Esophagus muscularis mucosa (tissue), 4 donors: ENCODE results near the gene GGA2. TPM values are rescaled to one million over a fixed set of nuclear protein-coding genes. Genes with fewer than 3 reads are reported as not detected.
"Not testable (repeated sequence)": the region's sequence is repeated elsewhere in the genome, so short reads cannot be mapped to it uniquely, and the experiment has no call there.

Experiments used
- DNase-seq: peaks from one replicate; pipeline ENCODE4 v3.0.0-alpha.2; 2017; ENCODE audit errors: extremely low spot score
- H3K27ac ChIP-seq, 4 donors: fragments of 200-600 bp; sonication (generic); replicated peaks in 1 of 4; 1 replicate in 3 of 4; 2 replicates in 1 of 4; pipeline ENCODE4 v1.5.1; 2016 to 2019; ENCODE audit warnings: mild to moderate bottlenecking in 1 of 4
- H3K27me3 ChIP-seq, 4 donors: fragments of 200-600 bp; sonication (generic); one replicate each; pipeline versions ENCODE4 v1.5.1 to v1.6.0; 2016 to 2019
- H3K36me3 ChIP-seq, 4 donors: fragments of 200-600 bp; sonication (generic); one replicate each; pipeline ENCODE4 v1.5.1; 2016 to 2019
- H3K4me1 ChIP-seq, 4 donors: fragments of 200-600 bp; sonication (generic); one replicate each; pipeline ENCODE4 v1.5.1; 2016 to 2019
- H3K4me3 ChIP-seq, 4 donors: fragments of 200-600 bp; sonication (generic); 1 replicate in 2 of 4; 2 replicates in 2 of 4; pipeline ENCODE4 v1.5.1; 2016 to 2019; ENCODE audit warnings: mild to moderate bottlenecking in 4 of 4, moderate library complexity in 1 of 4
- H3K9me3 ChIP-seq, 4 donors: fragments of 200-600 bp; sonication (generic); 1 replicate in 3 of 4; 2 replicates in 1 of 4; pipeline ENCODE4 v1.5.1; 2016 to 2019
- EP300 ChIP-seq: sonication (generic); formaldehyde crosslinking; IDR thresholded peaks from one replicate; pipeline ENCODE4 v1.6.1; 2017; ENCODE audit warnings: antibody characterized with exemption
- POLR2A ChIP-seq: fragments of 450-650 bp; IDR thresholded peaks from one replicate; pipeline ENCODE4 v1.6.1; 2017; ENCODE audit warnings: antibody characterized with exemption, moderate library complexity, mild to moderate bottlenecking, low read depth
- POLR2AphosphoS5 ChIP-seq, 2 donors: sonication (generic); formaldehyde crosslinking; IDR thresholded peaks; one replicate each; pipeline ENCODE4 v1.6.1; 2017; ENCODE audit warnings: antibody characterized with exemption in 2 of 2
- WGBS: methylation state at CpG from one replicate; pipeline ENCODE4 v1.1.5; 2018; 5-methylcytosine and 5-hydroxymethylcytosine counted together
- intact Hi-C: fragments of 100-400 bp; cut with DNase I; formaldehyde crosslinking; loops from one replicate; pipeline ENCODE4 v1.15.1; 2023
- total RNA-seq, 4 donors: library from RNA; depleted of rRNA; stranded (reverse); fragments of >200 nt; gene quantifications; one replicate each; pipeline versions ENCODE4 v1.1.0 to v1.2.1, GENCODE V29; 2016
- TF ChIP-seq, protein P1 (sequence below), 3 experiments: fragments of 200-600 bp in 2 of 3; fragments of 450-650 bp in 1 of 3; sonication (generic) in 2 of 3; IDR thresholded peaks; one replicate each; pipeline ENCODE4 v1.5.1; 2017 to 2019; ENCODE audit warnings: antibody characterized with exemption in 3 of 3, mild to moderate bottlenecking in 2 of 3, moderate library complexity in 1 of 3

GGA2 gene
- total RNA-seq, 4 donors from 2014 or later: 20.3 to 37.3 (median 23.0) TPM

DNA sequence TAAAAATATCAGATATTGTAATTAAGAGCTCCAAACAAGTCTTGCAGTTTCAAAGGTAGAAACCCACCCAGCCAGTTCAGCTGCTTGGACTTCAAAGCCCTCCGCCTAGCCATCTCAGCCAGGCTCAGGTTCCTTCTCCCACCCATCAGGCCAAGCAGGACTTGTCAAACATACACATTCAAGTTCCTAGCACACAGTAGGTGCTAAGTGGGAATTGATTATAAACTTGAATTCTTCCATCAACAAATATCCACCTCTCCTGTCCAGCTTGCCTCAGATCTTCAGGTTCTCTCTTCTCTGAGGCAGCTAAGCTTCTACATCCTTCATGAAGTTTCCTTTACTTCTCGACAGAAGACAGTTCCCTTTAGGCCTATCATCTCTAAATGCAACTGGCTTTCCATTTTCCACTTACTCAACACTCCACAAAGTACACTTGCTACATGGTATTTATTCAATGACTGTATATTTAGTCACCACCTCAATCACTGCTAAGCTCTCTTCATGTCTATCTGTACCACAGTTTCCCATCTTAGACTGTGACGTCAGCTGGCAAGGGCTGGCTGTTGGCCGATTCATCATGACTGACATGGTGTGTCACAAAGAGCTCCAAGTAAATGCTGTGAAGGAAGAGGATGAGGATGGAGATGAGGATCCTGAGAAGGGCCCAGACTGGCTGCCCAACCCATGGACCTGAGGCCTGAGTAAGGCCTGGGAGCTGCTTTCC is 44.0 kb downstream of the GGA2 start:
- Histone ChIP-seq H3K9me3 (no peaks in the 10 kb centered on the region), H3K27ac (no peak overlapping the region), H3K27me3 (no peaks in the 10 kb centered on the region), H3K4me1 (peaks cover 10 to 18% (median 15%) of the 10 kb centered on the region in 4 donors), H3K4me3 (no peak overlapping the region), H3K36me3 (peaks cover 27 to 69% (median 60%) of the 10 kb centered on the region in 4 donors)
- intact Hi-C loops: no loop called here
- no peak for TF ChIP-seq POLR2A
- no peak for TF ChIP-seq POLR2AphosphoS5 (IDR thresholded peaks at IDR 0.05)
- no peak for TF ChIP-seq EP300
- TF ChIP-seq, protein P1, sequence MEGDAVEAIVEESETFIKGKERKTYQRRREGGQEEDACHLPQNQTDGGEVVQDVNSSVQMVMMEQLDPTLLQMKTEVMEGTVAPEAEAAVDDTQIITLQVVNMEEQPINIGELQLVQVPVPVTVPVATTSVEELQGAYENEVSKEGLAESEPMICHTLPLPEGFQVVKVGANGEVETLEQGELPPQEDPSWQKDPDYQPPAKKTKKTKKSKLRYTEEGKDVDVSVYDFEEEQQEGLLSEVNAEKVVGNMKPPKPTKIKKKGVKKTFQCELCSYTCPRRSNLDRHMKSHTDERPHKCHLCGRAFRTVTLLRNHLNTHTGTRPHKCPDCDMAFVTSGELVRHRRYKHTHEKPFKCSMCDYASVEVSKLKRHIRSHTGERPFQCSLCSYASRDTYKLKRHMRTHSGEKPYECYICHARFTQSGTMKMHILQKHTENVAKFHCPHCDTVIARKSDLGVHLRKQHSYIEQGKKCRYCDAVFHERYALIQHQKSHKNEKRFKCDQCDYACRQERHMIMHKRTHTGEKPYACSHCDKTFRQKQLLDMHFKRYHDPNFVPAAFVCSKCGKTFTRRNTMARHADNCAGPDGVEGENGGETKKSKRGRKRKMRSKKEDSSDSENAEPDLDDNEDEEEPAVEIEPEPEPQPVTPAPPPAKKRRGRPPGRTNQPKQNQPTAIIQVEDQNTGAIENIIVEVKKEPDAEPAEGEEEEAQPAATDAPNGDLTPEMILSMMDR (IDR thresholded peaks at IDR 0.05): no peak
- no peak for DNase-seq
- WGBS: 77% methylated on average over 4 of the region's 4 CpGs

DNA sequence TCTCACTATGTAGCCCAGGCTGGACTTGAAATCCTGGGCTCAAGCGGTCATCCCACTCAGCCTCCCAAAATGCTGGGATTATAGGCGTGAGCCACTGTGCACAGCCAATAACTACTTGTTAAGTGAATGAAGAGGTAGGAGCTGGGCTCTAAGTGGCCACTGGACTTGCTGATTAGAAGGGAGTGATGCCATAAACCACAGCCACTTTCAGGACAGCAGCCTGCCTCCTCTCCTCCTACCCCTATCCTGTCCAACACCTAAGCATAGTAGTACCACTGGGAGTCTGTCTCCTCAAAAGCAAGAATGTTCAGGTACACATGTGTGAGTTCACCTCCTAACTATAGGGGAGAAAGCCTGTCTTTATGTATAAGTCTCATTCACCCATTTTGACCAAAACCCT is 45.1 kb downstream of the GGA2 start:
- peaks cover 24 to 59% (median 51%) of the 10 kb centered on the region in 4 donors for H3K36me3 ChIP-seq
- H3K4me1 ChIP-seq: peaks cover 10 to 18% (median 15%) of the 10 kb centered on the region in 4 donors
- intact Hi-C loops: no loop called here
- DNase-seq: no peak
- peak overlapping the region in 1 of 4 donors; percentile 22 for H3K27ac ChIP-seq
- TF ChIP-seq EP300 (no peak), POLR2A (no peak), POLR2AphosphoS5 (IDR thresholded peaks at IDR 0.05) (no peak)
- TF ChIP-seq, protein P1 (IDR thresholded peaks at IDR 0.05): no peak
- H3K27me3 ChIP-seq: no peaks in the 10 kb centered on the region
- no peak overlapping the region for H3K4me3 ChIP-seq
- H3K9me3 ChIP-seq: no peaks in the 10 kb centered on the region
- 100% methylated on average over 2 of the region's 2 CpGs for WGBS

DNA sequence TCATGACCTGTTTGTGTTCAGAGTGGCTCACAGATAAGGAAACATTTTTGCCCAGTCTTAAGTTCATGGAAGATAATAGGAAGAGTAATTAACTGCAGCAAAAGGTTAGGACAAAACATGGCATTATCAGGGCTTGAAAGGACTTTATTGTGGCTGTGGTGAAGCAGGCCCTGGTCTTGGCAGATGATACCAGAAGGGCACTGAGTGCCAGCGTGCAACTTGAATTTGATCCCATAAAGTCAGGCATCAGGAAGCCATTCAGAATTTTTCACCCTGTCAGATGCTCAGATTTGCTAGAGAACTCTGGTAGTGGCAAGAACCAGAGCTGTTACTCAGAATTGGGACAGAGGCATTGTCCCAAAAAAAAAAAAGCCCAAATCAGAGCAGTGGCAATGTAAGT is 46.1 kb downstream of the GGA2 start:
- no peaks in the 10 kb centered on the region for H3K27me3 ChIP-seq
- H3K36me3 ChIP-seq: peaks cover 18 to 49% (median 41%) of the 10 kb centered on the region in 4 donors
- DNase-seq: no peak
- no peak overlapping the region for H3K27ac ChIP-seq
- no peaks in the 10 kb centered on the region for H3K9me3 ChIP-seq
- H3K4me1 ChIP-seq: peaks cover 10 to 18% (median 15%) of the 10 kb centered on the region in 4 donors
- WGBS: 57% methylated on average over 1 of the region's 1 CpG
- TF ChIP-seq POLR2A (no peak), EP300 (no peak), POLR2AphosphoS5 (IDR thresholded peaks at IDR 0.05) (no peak)
- TF ChIP-seq, protein P1 (IDR thresholded peaks at IDR 0.05): no peak
- no peak overlapping the region for H3K4me3 ChIP-seq
- intact Hi-C loops: no loop called here

DNA sequence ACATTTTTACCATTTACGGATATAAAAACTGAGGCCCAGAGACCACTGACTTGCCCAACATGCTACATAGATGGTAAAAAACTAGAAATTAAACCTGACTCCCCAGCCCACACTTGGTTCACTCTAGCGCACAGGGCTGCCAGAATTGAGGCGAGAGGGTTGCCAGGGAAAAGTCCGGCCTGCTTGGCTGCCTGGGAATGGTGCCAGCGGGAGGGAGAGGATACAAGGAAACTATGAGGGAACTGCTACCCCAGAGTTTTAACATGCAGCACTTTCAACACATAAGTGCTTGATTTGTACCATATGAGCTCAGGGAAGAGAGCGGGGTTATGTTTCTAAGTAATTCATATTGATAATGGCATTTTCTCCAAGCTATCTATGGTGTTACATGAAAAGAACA is 47.3 kb downstream of the GGA2 start:
- Histone ChIP-seq H3K27ac (peak overlapping the region in 1 of 4 donors; percentile 28), H3K4me1 (peaks cover 10 to 18% (median 15%) of the 10 kb centered on the region in 4 donors), H3K36me3 (peaks cover 18 to 37% (median 29%) of the 10 kb centered on the region in 4 donors)
- 23% methylated on average over 6 of the region's 6 CpGs for WGBS
- TF ChIP-seq POLR2AphosphoS5 (IDR thresholded peaks at IDR 0.05): peak in 1 of 2 donors; percentile 13
- H3K27me3 ChIP-seq, intact Hi-C loops, H3K9me3 ChIP-seq, DNase-seq, H3K4me3 ChIP-seq: not testable (repeated sequence)

DNA sequence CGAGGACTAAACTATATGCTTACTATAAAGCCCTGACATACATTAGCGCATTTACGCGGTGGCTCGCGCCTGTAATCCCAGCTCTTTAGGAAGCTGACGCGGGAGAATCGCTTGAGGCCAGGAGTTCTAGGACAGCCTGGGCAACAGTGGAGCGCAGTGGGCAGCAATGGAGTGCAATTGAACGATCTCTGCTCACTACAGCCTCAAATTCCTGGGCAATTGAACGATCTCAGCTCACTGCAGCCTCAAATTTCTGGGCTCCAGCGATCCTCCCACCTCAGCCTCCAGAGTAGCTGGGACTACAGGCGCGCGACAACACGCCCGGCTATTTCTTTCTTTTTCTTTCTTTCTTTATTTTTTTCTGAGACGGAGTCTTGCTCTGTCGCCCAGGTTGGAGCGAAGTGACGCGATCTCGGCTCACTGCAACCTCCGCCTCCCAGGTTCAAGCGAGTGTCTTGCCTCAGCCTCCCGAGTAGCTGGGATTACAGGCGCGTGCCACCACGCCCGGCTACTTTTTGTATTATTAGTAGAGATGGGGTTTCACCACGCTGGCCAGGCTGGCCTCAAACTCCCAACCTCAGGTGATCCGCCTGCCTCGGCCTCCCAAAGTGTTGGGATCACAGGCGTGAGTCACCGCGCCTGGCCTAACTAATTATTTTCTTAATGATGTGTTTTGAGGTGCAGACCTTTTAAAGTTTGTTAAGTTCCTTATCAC is 56.8 kb downstream of the GGA2 start:
- peak overlapping the region; percentile 74 to 86 (median 84) for H3K27ac ChIP-seq
- 52% methylated on average over 37 of the region's 37 CpGs for WGBS
- H3K9me3 ChIP-seq: no peaks in the 10 kb centered on the region
- peaks cover 19 to 50% (median 44%) of the 10 kb centered on the region in 4 donors for H3K4me1 ChIP-seq
- DNase-seq: no peak
- H3K36me3 ChIP-seq: peaks cover 0 to 5% (median 2%) of the 10 kb centered on the region in 4 donors
- TF ChIP-seq POLR2AphosphoS5 (IDR thresholded peaks at IDR 0.05) (no peak), POLR2A (no peak), EP300 (no peak)
- TF ChIP-seq, protein P1 (IDR thresholded peaks at IDR 0.05): no peak
- no peaks in the 10 kb centered on the region for H3K27me3 ChIP-seq
- H3K4me3 ChIP-seq: peak overlapping the region; percentile 83 to 98 (median 90)
- intact Hi-C loops: no loop called here
